HepG2 (cell line): Measurements from ENCODE around the gene ANGPTL2. TPM values are rescaled to one million over a fixed set of nuclear protein-coding genes. Genes with fewer than 3 reads are reported as not detected.
"Not testable (repeated sequence)": the region's sequence is repeated elsewhere in the genome, so short reads cannot be mapped to it uniquely, and the experiment has no call there.

Experiments
- ATAC-seq: fragments of 200-7000 bp; cut with Tn5 transposase; 3 replicates; pipeline ENCODE4 v1.9.1; 2020; ENCODE audit warnings: mild to moderate bottlenecking, moderate library complexity
- BruUV-seq: library from RNA; stranded (reverse); fragments of 400-500 nt; replicated peaks from 2 replicates; lab custom pipeline; 2021; lab: Mats Ljungman, UMichigan
- CTCF ChIA-PET: fragments of 300-600 bp; formaldehyde crosslinking; extraction: SDS; loops from one replicate; lab custom pipeline; 2021; ENCODE audit warnings: low total read pairs, inconsistent platforms, low intra/inter-chr PET ratio; lab: Yijun Ruan, JAX
- POLR2A ChIA-PET: fragments of 350-600 bp; sonication (Branson Sonifier 250); formaldehyde crosslinking; loops from one replicate; lab custom pipeline; 2020; ENCODE audit warnings: antibody characterized with exemption, inconsistent platforms; lab: Yijun Ruan, JAX
- DNase-seq: peaks from one replicate; pipeline ENCODE4 v3.0.0-alpha.2; 2015; ENCODE audit warnings: low spot score
- FAIRE-seq: peaks from 3 replicates; lab custom pipeline; 2011; peaks lifted over from hg19 to GRCh38; lab: Jason Lieb, UNC
- H2AFZ ChIP-seq: one replicate; pipeline ENCODE4 v1.6.1; 2011; ENCODE audit warnings: low read length, inconsistent platforms
- H3K27ac ChIP-seq: fragments of 300-600 bp; 3 replicates; pipeline ENCODE4 v1.8.0; 2011; ENCODE audit warnings: mixed run types, mild to moderate bottlenecking, mixed read lengths, low read length, inconsistent platforms; ENCODE audit not compliant: insufficient read depth; ENCODE audit errors: extremely low read length
- H3K27me3 ChIP-seq, 2 experiments: fragments of 200-600 bp in 1 of 2; 2 replicates in 1 of 2; 3 replicates in 1 of 2; pipeline versions ENCODE4 v1.6.0 to v1.8.0; 2011; ENCODE audit warnings: low read length in 2 of 2, mild to moderate bottlenecking in 2 of 2, moderate library complexity in 2 of 2, inconsistent platforms in 1 of 2; ENCODE audit not compliant: insufficient read depth in 2 of 2, control insufficient read depth in 1 of 2
- H3K36me3 ChIP-seq, 2 experiments: fragments of 200-600 bp in 1 of 2; replicated peaks in 1 of 2; 2 replicates in 1 of 2; 3 replicates in 1 of 2; pipeline versions ENCODE4 v1.5.1 to v1.8.0; 2011; ENCODE audit warnings: low read length in 2 of 2, inconsistent platforms in 1 of 2; ENCODE audit not compliant: insufficient read depth in 2 of 2, control insufficient read depth in 1 of 2
- H3K4me1 ChIP-seq: 2 replicates; pipeline ENCODE4 v1.5.1; 2012; ENCODE audit warnings: low read length, inconsistent platforms; ENCODE audit not compliant: insufficient read depth
- H3K4me2 ChIP-seq: 2 replicates; pipeline ENCODE4 v1.6.0; 2011; ENCODE audit warnings: low read depth, low read length, inconsistent platforms
- H3K4me3 ChIP-seq, 3 experiments: fragments of 200-600 bp in 1 of 3; sonication (generic), shearing (Covaris generic) in 1 of 3; replicated peaks in 1 of 3; 2 replicates each; pipeline ENCODE4 v1.5.1; 2011 to 2016; ENCODE audit warnings: low read length in 3 of 3, inconsistent platforms in 2 of 3, low read depth in 2 of 3, mild to moderate bottlenecking in 2 of 3, control low read depth in 1 of 3, mixed read lengths in 1 of 3; ENCODE audit not compliant: insufficient read depth in 1 of 3
- H3K79me2 ChIP-seq: one replicate; pipeline ENCODE4 v1.6.1; 2011; ENCODE audit warnings: low read length, inconsistent platforms; ENCODE audit not compliant: insufficient read depth
- H3K9ac ChIP-seq: 2 replicates; pipeline ENCODE4 v1.6.0; 2011; ENCODE audit warnings: mild to moderate bottlenecking, low read depth, low read length, inconsistent platforms; ENCODE audit not compliant: insufficient read depth
- H3K9me3 ChIP-seq: 2 replicates; pipeline ENCODE4 v1.5.1; 2012; ENCODE audit warnings: mild to moderate bottlenecking, low read length
- H4K20me1 ChIP-seq: 2 replicates; pipeline ENCODE4 v1.6.0; 2011; ENCODE audit warnings: inconsistent platforms, mild to moderate bottlenecking, low read length, moderate library complexity; ENCODE audit not compliant: insufficient read depth
- PPARG ChIP-seq: conservative IDR thresholded peaks from 2 replicates; pipeline ENCODE4 v1.6.1; 2016; ENCODE audit warnings: missing biosample characterization, missing genetic modification reagents
- STAG1 ChIP-seq: sonication (generic); formaldehyde crosslinking; IDR thresholded peaks from 2 replicates; pipeline ENCODE4 v1.4.0; 2020; ENCODE audit warnings: missing genetic modification reagents
- TP53 ChIP-seq: sonication (generic); formaldehyde crosslinking; conservative IDR thresholded peaks from 2 replicates; pipeline ENCODE4 v1.4.0; 2020; ENCODE audit warnings: missing genetic modification reagents
- WGBS: methylation state at CpG from one replicate; pipeline ENCODE4 v1.1.6; 2017; ENCODE audit warnings: low lambda C conversion rate; 5-methylcytosine and 5-hydroxymethylcytosine counted together
- in situ Hi-C: cut with HindIII; loops from 2 replicates; pipeline ENCODE4 v1.10.0; 2017; ENCODE audit warnings: low pct_unique_long_range_greater_than_20kb; ENCODE audit not compliant: extremely low pct_ligation_motif_present
- intact Hi-C: fragments of 100-400 bp; cut with micrococcal nuclease; formaldehyde crosslinking; loops from one replicate; pipeline ENCODE4 v1.10.0; 2022; ENCODE audit not compliant: unreplicated experiment
- polyA plus RNA-seq, 8 experiments: library from polyadenylated mRNA; depleted of rRNA in 3 of 8; stranded (reverse) in 7 of 8; unstranded in 1 of 8; fragments of >200 nt; fragmentation: Illumina TruSeq in 4 of 8; extraction: Trizol in 4 of 8; gene quantifications; 2 replicates each; pipeline versions ENCODE4 v1.2.1 to v1.2.3, GENCODE V29; 2011 to 2016; ENCODE audit warnings: low read depth in 4 of 8, missing spikeins in 1 of 8, mixed read lengths in 1 of 8; ENCODE audit not compliant: insufficient read depth in 1 of 8
- total RNA-seq, 5 experiments: library from RNA; depleted of rRNA; stranded (reverse); fragments of >200 nt; fragmentation: Illumina TruSeq; extraction: Trizol; gene quantifications; 2 replicates each; pipeline ENCODE4 v1.2.3, GENCODE V29; 2016; ENCODE audit warnings: low read depth in 1 of 5
- TF ChIP-seq, protein P1 (sequence below): sonication (generic); formaldehyde crosslinking; IDR thresholded peaks from 2 replicates; pipeline ENCODE4 v1.4.0; 2020; ENCODE audit warnings: missing genetic modification reagents

The ANGPTL2 gene
- total and polyA plus RNA-seq, 2 of the 13 experiments (the other 11 are each of a cell fraction or from before 2014, with no cell fraction given) = 0.91 to 21.0 TPM

DNA sequence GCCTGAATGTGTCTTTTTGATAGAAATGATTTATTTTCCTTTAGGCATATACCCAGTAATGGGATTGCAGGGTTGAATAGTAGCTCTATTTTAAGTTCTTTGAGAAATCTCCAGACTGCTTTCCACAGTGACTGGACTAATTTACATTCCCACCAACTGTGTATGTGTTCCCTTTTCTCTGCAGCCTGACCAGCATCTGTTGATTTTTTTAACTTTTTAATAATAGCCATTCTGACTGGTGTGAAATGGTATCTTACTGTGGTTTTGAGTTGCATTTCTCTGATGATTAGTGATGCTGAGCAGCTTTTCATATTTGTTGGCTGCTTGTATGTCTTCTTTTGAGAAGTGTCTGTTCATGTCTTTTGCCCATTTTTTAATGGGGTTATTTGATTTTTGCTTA is 24.4 kb upstream of the ANGPTL2 start:
- DNase-seq, H3K4me3 ChIP-seq, H4K20me1 ChIP-seq, BruUV-seq, H3K9ac ChIP-seq, H2AFZ ChIP-seq, CTCF ChIA-PET, POLR2A ChIA-PET, ATAC-seq, FAIRE-seq, H3K79me2 ChIP-seq, in situ Hi-C loops, H3K4me1 ChIP-seq, intact Hi-C loops, H3K9me3 ChIP-seq, H3K27ac ChIP-seq, H3K27me3 ChIP-seq, H3K36me3 ChIP-seq, H3K4me2 ChIP-seq: not testable (repeated sequence)

DNA sequence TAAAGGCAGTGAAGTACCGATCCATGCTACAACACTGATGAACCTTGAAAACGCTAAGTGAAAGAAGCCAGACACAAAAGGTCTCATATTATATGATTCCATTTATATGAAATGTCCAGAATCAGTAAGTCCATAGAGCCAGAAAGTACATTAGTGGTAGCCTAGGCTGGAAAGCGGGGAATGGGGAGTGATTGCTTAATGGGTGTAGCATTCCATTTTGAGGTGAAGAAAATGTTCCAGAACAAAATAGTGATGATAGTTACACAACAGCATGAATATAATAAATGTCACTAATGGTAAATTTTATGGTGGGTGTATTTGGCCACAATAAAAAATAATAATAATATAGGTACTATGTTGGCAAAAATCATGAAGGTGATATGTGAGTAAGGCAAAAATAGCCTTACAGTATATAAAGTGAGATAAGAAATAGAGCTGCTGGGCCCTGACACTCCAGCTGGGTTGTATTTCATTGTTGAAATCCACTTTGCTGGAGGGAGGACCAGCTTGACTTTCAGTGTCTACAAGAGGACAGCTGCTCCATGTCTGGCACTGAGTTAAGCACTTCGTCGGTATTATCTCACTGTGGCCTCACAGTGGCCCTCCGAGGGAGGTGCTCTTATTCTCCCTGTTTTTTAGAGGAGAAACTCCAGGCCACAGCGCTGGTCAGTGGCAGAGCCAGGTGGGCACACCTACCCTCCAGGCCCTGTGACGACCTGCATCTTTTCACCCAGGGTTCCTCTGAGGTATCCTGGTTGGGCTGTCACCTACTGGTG is 22.4 kb upstream of the ANGPTL2 start:
- ChIA-PET POLR2A (no interaction called here), CTCF (no interaction called here)
- in situ Hi-C loops = no loop called here
- no peak overlapping the region for H3K9ac ChIP-seq
- no peaks in the 10 kb centered on the region for H3K27me3 ChIP-seq
- H3K4me2 ChIP-seq = no peak overlapping the region
- H3K79me2 ChIP-seq = no peaks in the 10 kb centered on the region
- H3K9me3 ChIP-seq = no peaks in the 10 kb centered on the region
- intact Hi-C loops = no loop called here
- no peaks in the 10 kb centered on the region for H3K36me3 ChIP-seq
- ATAC-seq (peak; percentile 60), FAIRE-seq (no peak), DNase-seq (no peak)
- no peak overlapping the region for H3K4me3 ChIP-seq
- WGBS = 47% methylated on average over 8 of the region's 8 CpGs
- no peaks in the 10 kb centered on the region for H4K20me1 ChIP-seq
- no TSS peak for BruUV-seq
- no peak overlapping the region for H2AFZ ChIP-seq
- TF ChIP-seq, protein P1, sequence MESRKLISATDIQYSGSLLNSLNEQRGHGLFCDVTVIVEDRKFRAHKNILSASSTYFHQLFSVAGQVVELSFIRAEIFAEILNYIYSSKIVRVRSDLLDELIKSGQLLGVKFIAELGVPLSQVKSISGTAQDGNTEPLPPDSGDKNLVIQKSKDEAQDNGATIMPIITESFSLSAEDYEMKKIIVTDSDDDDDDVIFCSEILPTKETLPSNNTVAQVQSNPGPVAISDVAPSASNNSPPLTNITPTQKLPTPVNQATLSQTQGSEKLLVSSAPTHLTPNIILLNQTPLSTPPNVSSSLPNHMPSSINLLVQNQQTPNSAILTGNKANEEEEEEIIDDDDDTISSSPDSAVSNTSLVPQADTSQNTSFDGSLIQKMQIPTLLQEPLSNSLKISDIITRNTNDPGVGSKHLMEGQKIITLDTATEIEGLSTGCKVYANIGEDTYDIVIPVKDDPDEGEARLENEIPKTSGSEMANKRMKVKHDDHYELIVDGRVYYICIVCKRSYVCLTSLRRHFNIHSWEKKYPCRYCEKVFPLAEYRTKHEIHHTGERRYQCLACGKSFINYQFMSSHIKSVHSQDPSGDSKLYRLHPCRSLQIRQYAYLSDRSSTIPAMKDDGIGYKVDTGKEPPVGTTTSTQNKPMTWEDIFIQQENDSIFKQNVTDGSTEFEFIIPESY (CRISPR knock-in tag) = no peak
- TF ChIP-seq STAG1 (CRISPR knock-in tag) (peak; percentile 36; the same call in 1 of the 2 replicates), TP53 (CRISPR knock-in tag) (no peak), PPARG (CRISPR knock-in tag) (no peak)
- H3K4me1 ChIP-seq = no peaks in the 10 kb centered on the region
- no peak overlapping the region for H3K27ac ChIP-seq
